ENCODE measurements around the gene ATXN7.

ATXN7 gene

DNA sequence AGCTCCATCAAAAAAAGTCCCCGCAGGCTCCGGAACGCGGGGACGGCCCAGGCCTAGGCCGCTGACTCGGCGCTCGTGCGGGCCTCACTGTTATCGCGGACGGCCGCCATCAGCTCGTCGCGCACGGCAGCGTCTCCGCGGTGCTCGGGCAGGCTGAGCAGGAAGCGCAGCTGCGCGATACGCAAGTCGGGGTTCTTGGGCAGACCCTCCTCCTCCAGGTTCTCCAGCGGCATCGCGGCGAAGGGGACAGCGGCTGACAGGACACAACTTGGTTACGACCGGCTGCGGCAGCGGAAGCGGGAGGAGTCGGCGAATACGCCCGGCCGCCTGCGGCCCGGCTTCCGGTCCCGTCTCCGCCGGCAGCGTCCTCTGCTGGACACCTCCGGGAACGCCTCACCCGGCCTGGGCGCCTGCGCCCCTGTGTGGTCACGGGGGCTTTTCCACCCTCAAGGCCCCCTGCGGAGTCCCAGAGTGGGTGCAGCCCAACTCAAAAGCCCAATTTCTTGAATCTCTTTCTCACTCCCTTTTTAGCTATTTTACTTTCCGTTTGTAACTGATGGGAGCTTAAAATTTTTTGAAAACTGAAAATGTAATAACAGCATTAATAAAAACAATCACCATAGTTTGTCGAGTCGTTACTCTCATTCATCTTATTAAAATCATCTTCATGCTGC lies 159.7 kb downstream of the ATXN7 start, which contains the start of gene PSMD6:
Gene PSMD6 (minus strand): TSS at position 308 of the 674 bp plus-strand sequence. CDS start 75 bp downstream, at position 233.
- peak; percentile 54 for DNase-seq

DNA sequence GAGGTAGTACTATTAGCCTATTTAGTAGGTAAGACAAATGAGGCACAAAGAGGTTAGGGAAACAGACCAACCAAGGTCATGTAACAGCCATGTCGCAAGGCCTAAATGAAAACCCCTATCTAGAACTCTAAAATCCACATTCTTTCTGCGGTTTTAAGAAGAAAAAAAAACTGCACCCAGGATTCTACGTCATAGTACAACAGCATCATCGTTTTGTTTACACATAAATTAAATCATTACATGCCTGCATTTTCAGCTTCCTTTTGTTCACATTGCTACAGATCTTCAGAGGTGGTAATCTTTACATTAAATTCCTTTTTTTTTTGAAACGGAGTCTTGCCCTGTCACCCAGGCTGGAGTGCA lies 160.2 kb downstream of the ATXN7 start:
- DNase-seq = no peak

DNA sequence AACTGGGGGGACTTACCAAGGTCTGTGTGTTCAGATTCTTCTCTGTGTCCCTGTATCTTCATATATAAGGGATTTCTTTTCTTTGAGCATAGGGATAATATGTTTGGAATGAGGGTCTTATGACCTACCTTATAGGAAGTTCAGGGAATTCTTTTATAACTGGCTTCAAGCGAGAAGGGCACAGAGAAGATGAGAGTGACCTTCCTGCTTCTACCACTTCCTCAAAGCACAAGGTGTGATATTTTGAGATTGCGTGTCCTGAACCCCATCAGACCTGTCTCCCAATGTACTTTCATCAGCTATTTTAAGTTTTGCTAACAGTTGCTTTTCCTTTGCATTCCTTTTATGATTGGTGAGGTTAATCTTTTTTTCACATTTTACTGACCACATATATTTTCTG lies 162.7 kb downstream of the ATXN7 start:
- no peak for DNase-seq

DNA sequence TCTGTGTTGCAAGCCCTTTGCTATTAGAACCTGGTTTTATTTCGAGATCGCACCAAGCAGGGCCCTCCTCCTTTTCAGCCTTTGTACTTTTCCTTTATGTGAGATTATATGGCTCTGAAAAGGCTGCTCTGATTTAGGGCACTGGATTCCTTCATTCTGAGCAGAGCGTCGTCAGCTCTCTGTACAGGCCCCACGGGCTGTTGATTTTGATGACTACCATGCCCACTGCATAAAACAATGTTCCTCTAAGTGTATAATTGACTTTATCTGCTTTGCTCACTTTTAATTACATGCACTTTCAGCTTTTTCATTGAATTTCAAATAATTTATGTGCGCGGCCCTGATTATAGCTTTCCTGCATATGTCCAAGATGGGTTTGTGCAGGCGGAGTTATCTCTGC lies 164.0 kb downstream of the ATXN7 start:
- no peak for DNase-seq

DNA sequence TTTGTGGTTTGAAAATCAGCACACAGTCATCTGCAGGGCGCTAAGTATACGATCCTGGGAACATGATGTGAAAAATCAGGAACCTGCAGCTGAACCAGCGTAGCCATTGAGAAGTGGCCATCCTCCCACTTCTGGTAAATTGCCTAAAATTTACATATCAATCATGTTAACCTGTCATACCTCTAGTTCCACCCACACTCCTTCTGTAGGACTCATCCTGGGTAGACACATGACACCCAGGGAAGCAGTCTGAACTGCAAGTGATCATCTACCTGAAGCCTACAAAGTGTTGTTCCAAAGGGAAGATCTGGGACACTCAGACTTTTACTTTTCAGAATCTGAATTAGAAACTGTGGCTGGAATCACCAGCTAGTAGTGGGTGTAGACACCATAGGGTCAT lies 165.1 kb downstream of the ATXN7 start:
- no peak for DNase-seq

DNA sequence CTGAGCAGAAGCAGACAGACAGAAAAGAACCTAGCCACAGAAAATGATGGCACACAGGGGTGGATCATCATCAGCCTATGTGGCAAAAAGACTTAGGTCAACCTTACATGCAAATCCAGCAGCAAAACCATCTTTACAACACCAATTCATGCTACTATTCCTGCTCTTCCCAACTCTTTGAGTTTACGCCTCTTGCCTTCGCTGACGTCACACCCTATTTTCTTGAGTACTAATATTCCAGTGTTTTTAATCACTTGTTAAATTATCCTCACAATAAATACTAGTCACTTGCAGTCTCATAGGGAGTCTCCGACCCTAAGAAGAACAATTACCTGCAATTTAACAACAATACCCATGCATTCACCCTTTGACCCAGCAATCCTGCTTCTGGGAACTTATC lies 165.6 kb downstream of the ATXN7 start:
- no peak for DNase-seq

DNA sequence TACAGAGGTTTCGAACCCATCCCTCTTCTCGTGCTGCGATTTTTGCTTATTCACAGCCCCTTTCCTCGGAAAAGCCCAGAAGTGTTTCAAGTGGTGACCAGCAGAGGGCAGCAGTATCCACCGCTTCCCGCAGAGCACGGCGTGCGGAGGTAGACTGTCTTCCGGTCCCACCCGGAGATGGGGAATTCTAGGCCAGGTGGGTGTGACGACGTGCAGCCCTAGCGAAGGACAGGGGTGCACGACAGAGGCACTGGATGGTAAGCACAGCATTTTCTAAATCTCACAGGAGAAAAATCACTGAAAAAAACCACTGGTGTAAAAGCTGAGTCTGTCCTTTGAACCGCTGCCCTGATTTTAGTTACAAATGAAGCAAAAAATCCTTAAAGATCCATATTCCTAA lies 167.1 kb downstream of the ATXN7 start:
- peak; percentile 61 for DNase-seq

DNA sequence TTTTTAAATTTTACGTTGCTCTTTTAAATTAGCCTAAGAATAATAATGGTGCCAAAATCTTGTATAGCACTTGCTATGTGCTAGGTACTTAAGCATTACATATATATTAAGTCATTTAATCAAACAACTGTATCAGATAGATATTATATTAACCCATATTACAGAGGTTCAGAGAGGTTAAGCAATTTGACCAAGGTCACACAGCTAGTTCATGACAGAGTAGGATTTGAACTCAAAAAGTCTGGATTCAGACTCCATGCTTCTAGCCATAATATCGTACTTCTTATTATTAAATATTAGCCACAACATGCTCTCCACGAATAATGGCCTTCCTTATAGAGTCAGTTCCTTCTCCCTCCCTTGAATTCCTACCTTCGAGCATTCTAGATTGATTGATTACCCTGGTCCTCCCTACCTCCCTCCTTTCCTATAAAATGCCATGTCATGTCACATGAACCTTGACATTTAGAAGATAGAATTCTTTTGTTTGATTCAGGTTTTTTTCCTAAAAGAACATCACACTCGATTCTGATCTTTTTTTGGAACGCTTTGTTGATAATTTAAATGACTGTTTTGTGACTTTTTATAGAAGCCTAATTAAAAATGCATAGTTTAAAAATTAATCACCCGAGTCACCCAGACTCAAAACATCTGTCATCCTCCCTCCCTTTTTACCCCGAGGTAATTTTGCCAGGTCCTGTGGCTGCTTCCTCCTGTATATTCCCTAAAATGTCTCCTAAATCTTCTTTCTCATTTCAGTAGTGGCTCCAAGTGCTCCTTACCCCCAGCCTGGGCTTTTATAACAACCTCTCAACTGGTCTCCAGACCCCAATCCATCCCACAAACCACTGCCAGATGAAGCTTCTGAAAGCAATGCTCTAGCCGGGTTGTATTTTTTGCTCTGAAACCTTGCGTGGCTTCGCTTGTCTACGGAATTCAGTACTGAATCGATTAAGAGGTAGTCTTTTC lies 168.2 kb downstream of the ATXN7 start:
- no peak for DNase-seq

DNA sequence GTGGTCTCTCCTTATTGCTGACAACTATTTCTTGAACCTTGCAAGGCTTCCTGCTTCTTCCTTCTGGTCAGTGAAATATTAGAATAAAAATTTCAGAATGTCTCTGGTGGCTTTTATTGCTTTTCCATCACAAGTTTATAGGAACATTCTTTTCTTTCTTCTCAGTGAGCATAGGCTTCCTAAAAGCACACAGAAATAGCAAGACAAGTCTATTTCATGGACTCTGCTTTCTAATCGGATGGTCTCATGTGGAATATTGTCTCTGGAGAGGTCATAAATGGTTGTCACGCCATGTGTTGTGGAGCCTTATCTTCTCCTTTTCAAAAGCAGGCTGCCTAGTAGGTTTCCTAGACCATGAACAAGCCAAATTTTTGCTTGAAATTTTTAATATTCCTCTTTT lies 169.4 kb downstream of the ATXN7 start:
- no peak for DNase-seq

DNA sequence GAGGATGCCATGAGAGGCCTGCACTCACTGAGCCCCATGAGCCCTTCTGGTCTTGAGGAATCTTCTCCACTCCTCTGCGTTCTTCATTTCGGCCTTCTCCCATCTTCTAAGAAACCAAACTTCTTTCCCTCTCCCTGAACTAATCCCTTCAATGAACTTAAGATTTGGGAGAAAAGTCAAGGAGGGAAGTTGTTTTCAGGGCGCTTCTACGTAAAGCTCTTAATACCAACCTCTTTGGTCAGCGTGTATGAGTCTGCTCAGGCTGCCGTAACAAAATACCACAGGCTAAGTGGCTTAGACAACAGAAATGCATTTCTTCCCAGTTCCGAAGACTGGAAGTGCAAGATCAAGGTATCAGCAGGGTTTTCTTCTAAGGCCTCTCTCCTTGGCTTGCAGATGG lies 173.4 kb downstream of the ATXN7 start:
- no peak for DNase-seq

DNA sequence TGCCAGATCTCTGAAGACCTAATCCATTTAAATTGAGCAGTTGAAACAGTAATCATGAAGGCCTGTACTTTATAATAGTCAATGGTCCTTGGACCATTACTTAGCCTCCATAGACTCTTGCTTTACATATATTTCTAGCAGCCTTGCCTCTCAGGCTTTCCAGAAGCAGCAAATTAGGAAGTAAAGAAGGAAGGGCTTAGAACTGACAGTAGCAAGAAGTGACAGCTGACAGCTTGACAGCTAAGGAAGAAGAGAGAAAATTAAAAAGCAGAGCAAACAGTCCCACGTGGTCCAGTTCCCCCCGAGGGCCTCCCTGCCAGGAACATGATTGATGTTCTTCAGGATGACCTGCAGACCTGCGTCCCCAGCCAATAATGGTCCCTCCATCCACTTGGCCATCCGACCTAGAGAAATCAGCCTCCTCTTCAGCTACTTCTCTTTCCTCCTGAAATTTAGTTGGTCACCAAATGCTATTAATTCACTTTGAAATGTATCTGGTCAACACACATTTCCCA lies 174.6 kb downstream of the ATXN7 start:
- no peak for DNase-seq

DNA sequence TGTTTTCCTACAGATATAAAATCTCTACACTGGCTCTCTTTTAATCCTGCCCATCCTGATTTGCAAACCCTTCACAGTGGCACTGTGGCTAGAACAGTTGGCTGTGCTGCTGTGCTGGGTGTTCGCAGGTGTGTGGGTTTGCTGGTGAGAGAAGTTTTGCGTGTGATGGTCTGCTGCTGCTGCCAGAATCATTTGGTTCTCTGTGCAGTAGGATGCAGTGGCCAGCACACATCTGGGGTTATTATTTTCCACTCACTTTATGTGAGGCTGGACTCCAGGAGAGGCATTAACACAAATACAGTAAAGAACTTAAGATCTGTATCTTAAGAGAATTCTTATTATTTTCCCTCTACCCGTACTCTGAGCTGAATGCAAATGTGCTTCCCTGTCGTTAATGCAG lies 175.7 kb downstream of the ATXN7 start:
- DNase-seq = no peak

DNA sequence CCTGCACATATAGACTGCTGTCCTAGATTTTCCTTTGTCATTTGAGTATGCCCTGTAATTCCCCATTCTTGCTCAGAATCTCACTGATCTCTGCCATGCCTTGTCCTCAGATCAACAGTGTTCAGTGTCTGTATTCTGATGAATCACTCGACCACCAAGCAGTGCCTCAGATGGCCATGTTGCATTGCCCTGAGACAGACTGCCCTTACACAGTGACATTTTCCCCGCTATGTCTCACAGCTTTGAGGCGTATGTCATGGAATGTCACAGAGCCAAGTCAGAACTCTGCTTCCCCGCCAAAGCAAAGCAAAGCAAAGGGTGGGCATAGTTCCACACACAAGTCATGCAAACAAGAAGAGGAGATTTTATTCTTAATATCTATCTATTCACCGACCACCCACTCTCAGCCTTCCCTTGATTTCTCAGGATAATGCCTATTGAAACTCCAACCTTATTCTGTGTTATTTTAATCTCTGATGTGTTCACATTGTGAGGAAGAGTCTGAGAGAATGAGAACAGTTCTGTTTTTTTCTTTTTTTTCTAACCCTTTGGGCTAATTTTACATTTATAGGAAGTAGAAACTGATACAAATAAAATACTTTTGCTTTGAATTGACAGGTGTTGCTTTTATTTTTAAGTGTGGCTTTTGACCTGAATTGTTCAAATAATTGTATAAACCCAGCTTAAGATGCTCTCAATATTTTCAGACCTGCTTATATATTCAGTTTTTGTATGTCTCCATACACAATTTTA lies 176.5 kb downstream of the ATXN7 start:
- DNase-seq = no peak

DNA sequence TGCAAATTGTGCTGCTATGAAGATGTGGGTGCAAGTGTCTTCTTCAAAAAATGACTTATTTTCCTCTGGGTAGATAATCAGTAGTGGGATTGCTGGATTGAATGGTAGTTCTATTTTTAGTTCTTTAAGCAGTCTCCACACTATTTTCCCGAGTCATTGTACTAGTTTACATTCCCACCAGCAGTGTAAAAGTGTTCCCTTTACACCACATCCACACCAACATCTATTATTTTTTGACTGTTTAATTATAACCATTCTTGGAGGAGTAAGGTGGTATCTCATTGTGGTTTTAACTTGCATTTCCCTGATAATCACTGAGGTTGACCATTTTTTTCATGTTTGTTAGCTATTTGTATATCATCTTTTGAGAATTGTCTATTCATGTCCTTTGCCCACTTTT lies 179.3 kb downstream of the ATXN7 start:
- no peak for DNase-seq

DNA sequence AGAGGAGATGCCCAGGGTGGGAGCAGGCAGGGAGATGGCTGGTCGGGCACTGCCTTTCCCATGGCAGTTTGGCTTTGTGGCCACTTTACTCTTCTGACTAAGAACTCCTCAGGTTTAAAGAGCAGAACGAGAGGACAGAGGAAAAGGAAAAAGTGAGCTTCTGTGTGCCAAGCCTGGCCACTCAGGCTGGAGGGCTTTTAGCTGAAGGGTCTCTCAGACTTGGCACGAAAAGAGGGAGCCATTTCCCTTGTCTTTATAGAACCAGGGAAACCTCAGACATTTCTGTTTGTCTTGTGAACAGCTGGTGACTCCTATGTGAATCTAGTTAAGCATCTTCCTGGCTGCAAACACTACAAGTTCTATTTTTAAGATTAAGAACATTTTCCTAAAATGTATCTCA lies 182.9 kb downstream of the ATXN7 start:
- peak; percentile 63 for DNase-seq

DNA sequence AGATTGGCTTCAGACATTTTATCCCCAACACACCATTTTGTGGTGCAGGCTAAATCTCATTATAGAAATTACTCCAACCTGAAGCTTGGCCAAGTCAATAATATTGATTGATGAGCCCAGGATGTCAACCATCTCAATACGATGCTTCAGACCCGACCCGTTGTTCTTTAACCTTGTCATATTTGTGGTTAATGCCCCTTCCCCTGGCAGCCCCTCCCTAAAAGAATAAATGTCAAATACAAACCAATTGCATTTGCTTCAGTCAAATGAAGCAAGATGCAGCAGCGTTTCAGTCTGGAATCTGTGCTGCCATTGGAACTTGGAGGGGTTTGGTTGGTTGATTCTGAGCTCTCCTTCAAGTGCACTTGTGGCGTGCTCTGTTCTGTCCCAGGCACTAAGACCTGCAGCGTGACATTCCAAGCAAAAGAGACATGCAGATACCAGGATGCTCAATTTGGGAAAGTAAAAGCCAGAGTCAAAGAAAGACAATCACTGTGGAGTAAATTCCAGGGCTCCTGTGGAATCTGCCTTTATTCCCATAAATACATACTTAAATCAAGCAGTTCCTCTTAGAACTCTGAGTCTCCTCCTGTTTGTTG lies 183.4 kb downstream of the ATXN7 start:
- no peak for DNase-seq

DNA sequence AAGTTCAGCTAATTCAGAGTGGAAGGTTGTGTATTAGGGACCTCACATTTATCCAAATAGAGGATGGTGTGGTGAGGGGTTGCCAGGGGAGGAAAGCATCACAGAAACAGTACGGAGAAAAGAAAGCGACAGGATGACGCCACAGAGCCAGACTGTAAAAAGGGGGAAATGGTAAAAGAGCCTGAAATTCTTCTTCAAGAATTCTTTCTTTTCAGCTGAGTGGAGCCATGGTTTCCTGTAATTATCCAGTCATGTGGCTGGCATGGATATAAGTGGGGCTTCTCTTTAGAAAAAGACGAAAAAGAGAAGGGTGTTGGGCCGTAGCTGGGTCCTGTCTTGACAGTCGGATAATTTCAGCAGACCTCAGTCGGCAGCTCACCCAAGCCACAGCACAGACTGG lies 184.1 kb downstream of the ATXN7 start:
- DNase-seq = no peak

DNA sequence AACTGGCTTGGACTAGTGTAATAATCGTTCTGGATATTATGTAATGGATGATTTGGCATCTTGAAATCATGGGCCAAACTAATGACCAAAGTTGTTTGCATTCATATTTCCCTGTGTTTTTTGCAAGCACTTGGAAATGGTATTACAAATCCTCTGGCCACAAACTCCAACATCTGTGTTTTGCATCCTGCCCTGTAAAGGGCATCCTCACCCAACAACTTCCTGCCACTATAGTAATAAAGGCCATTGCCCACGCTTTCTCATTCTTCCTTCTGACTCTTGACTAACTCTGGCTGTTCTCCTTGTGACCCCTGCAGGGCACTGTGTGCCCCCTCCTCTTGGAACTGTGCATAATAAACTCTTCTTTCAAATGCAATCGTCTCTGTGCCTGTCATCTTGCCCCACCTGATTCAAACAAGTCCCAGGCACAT lies 185.0 kb downstream of the ATXN7 start:
- DNase-seq = no peak

DNA sequence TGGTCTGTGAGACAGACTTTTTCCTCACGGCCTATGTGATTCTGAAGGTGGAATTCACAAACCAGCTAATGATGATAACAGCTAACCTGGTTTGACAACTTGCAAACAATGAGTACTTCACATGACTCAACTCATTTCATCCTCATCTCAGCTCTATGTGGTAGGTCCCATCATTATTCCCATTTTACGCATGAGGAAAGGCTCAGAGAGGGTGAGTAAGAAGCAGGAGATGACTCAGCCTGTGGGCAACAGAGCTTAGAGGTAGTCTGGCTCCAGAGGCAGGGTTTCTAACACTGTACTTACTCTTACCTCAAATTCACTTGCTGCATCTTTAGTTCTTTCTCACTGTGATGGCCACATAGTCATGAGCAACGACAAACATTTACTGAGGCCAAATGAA lies 185.5 kb downstream of the ATXN7 start:
- no peak for DNase-seq

DNA sequence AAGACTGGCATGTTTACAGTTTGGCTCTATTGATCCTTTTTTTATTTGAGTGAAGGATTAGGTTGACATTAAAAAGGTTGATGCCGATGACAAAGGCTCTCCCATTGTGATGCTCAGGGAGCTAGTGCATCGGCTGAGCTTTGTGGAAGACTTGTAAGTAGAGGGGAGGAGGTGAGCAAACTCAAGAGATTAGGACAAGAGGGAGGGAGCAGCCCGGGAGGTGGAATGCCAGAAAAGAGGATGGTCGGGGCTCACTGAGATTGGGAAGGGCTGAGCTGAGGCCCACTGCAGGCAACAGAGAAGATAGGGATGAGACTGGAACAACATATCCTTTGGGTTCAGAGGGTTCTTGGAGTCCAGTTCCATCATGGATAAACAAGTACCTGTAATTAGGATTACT lies 186.2 kb downstream of the ATXN7 start:
- DNase-seq = no peak
